Astrocyte of the spinal cord (primary cell): ENCODE data around the gene PBX4.
"Not testable (repeated sequence)": the region's sequence is repeated elsewhere in the genome, so short reads cannot be mapped to it uniquely, and the experiment has no call there.

Source experiments
- DNase-seq: peaks from one replicate; pipeline ENCODE4 v3.0.0; 2011; ENCODE audit warnings: low read depth, low spot score
- H3K4me3 ChIP-seq: 2 replicates; pipeline ENCODE4 v1.5.1; 2011; ENCODE audit warnings: low read depth, mild to moderate bottlenecking, low read length, moderate library complexity
- in situ Hi-C: cut with HindIII; loops from 2 replicates; pipeline ENCODE4 v1.10.0; 2017; ENCODE audit warnings: low sequenced_read_pairs
- TF ChIP-seq, protein P1 (sequence below): IDR thresholded peaks from 2 replicates; pipeline ENCODE4 v1.5.1; 2012; ENCODE audit warnings: low read depth, mild to moderate bottlenecking, low read length, inconsistent platforms

PBX4 gene

DNA sequence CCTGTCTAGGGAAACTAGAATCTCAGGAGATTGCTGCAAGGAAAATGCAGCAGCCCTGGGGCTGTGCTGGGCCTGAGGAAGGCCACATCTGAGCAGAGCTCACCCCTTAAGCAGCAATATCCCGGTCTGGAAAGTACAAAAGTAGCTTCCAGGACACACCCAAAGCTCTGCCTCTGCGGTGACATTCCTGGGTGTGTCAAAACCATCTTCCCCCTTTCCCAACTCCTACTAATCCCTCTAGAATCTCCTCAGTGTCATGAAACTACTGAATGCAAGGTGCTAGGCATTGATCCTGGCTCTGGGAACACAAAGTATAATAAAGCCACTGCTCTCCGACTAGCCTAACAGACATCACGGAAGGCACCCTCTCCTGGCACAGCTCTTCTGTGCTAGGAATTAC lies 5.0 kb downstream of the PBX4 start:
- TF ChIP-seq, protein P1, sequence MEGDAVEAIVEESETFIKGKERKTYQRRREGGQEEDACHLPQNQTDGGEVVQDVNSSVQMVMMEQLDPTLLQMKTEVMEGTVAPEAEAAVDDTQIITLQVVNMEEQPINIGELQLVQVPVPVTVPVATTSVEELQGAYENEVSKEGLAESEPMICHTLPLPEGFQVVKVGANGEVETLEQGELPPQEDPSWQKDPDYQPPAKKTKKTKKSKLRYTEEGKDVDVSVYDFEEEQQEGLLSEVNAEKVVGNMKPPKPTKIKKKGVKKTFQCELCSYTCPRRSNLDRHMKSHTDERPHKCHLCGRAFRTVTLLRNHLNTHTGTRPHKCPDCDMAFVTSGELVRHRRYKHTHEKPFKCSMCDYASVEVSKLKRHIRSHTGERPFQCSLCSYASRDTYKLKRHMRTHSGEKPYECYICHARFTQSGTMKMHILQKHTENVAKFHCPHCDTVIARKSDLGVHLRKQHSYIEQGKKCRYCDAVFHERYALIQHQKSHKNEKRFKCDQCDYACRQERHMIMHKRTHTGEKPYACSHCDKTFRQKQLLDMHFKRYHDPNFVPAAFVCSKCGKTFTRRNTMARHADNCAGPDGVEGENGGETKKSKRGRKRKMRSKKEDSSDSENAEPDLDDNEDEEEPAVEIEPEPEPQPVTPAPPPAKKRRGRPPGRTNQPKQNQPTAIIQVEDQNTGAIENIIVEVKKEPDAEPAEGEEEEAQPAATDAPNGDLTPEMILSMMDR, result no peak
- DNase-seq, result no peak
- H3K4me3 ChIP-seq, result no peak overlapping the region
- in situ Hi-C loops, result no loop called here

- TF ChIP-seq, protein P1, result no peak
- no peak overlapping the region for H3K4me3 ChIP-seq
- in situ Hi-C loops, result no loop called here
- no peak for DNase-seq
Measured at GRCh38 chr19:19610376-19611202, 7.9 kb downstream of the PBX4 start.

GRCh38 chr19:19606686-19607085 lies 11.8 kb downstream of the PBX4 start:
- DNase-seq, H3K4me3 ChIP-seq, in situ Hi-C loops: not testable (repeated sequence)

DNA sequence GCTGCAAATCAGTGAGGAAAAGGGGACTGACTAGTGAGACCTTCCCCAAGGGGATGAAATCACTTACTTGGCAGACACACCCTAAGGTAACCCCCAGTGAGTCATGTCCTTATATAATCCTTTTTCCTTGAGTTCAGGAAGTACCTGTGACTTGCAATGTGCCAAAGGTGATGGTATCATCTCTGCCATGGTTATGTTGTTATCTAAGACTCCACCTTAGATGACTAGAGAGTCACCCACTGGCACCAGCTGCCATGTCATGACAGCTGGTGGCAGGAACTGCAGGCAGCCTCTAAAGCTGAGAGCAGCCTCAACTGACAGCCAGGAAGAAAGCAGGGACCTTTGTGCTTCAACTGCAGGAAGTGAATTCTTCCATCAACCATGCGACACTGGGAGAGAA lies 12.5 kb downstream of the PBX4 start:
- TF ChIP-seq, protein P1, result no peak
- no peak for DNase-seq
- in situ Hi-C loops, result no loop called here
- H3K4me3 ChIP-seq, result no peak overlapping the region

- TF ChIP-seq, protein P1, result no peak
- DNase-seq, result no peak
- in situ Hi-C loops, result no loop called here
- H3K4me3 ChIP-seq, result no peak overlapping the region
Measured at GRCh38 chr19:19602713-19603324, 15.7 kb downstream of the PBX4 start.

GRCh38 chr19:19602136-19602712 lies 16.3 kb downstream of the PBX4 start:
- in situ Hi-C loops, result no loop called here
- TF ChIP-seq, protein P1, result no peak
- H3K4me3 ChIP-seq, result no peak overlapping the region
- no peak for DNase-seq

DNA sequence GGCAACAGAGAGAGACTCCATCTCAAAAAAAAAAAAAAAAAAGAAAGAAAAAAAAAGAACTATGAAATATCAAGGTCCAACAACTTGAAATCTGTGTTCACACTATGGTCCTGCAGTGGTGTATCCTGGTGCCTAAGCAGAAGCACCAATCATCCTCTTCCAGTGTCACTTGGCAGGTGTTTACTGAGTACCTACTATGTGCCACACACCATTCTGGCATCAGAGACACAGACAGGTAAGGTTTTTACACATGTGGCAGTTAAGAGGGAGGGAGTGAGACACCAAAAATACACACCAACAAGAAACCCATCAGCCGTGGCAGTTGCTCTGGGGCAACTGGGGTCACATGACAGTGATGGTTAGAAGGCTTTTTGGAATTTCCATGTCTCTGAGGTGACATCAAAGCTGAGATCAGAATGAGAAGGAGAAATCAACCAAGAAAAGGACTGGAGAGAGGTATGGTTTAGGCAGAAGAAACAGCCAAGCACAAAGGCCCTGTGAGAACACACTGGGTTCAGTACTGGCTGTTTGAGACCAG lies 17.6 kb downstream of the PBX4 start:
- no peak overlapping the region for H3K4me3 ChIP-seq
- in situ Hi-C loops, result no loop called here
- TF ChIP-seq, protein P1, result no peak
- DNase-seq, result no peak

GRCh38 chr19:19598728-19599451 lies 19.6 kb downstream of the PBX4 start:
- in situ Hi-C loops, DNase-seq, H3K4me3 ChIP-seq: not testable (repeated sequence)
